NCI-H526 treated with DMSO at 0.1 percent for 48 hours (cell line): ENCODE results near the gene MAML1.

ENCODE experiments used
- DNase-seq: peaks from one replicate; lab custom pipeline; 2025; lab: John Stamatoyannopoulos, UW

MAML1 gene

GRCh38 chr5:179823937-179824744, 91.5 kb downstream of the MAML1 start:
- DNase-seq = no peak

- no peak for DNase-seq
Measured at GRCh38 chr5:179824745-179825112, 92.1 kb downstream of the MAML1 start.

GRCh38 chr5:179825655-179826182, 93.1 kb downstream of the MAML1 start:
- DNase-seq = no peak
